Stimulated activated CD8-positive, alpha-beta memory T cell treated with anti-CD3 and anti-CD28 coated beads, Interleukin-12 subunit alpha, Interleukin-12 subunit beta, amount 100 ng/mL, for 24 hours (primary cell): ENCODE measurements around the gene HEPHL1.
"Not testable (repeated sequence)": the region's sequence is repeated elsewhere in the genome, so short reads cannot be mapped to it uniquely, and the experiment has no call there.

ENCODE experiments used
- DNase-seq: peaks from one replicate; pipeline ENCODE4 v3.0.0-alpha.2; 2020; ENCODE audit errors: extremely low read depth

HEPHL1 gene

GRCh38 chr11:94089341-94089740, 68.2 kb downstream of the HEPHL1 start:
- DNase-seq, result no peak

DNA sequence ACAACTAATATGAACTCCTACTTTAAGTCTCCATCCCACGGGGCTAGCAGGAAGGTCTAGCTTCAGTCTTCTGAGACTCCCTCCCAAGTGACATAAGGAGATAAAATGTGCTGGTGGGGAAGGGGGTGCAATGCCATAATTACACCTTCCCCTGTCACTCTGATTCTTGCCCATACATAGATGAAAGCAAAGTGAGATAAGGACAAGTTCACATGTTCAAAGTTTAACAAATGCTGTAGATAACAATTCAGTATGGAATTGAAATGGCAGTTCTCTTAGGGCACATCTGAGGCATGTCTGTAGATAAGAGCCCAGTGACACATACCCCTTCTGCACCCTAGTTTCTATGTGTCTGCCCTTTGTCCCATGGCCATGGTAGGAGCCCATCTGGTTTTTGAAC, 69.2 kb downstream of the HEPHL1 start:
- no peak for DNase-seq

- no peak for DNase-seq
These were observed 69.9 kb downstream of the HEPHL1 start for GRCh38 chr11:94091091-94091490.

- no peak for DNase-seq
These were observed 79.1 kb downstream of the HEPHL1 start for GRCh38 chr11:94100253-94100652.

- DNase-seq, result no peak
These were observed 82.3 kb downstream of the HEPHL1 start for GRCh38 chr11:94103471-94103870.

DNA sequence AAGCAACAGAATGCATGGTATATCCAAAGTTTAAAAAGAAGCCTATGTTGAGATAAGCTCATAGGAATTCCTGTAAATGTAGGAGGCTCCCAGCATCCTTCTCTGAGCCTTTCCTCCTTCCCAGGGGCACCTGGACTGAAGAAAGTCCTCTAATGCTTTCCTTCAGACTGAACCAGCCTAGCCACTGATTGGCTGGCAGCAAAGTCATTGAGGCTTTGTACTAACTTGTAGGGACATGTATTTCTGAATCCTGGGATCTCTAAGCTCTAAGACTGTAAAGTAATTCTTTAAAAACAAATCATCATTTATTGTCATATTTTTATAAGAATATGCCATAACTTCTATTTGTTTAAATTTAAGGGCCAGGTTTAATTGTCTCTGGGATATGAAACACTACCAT, 83.6 kb downstream of the HEPHL1 start:
- DNase-seq, result no peak

GRCh38 chr11:94106716-94107115, 85.6 kb downstream of the HEPHL1 start:
- DNase-seq, result no peak

- DNase-seq, result no peak
These were observed 86.2 kb downstream of the HEPHL1 start for GRCh38 chr11:94107363-94107762.

DNA sequence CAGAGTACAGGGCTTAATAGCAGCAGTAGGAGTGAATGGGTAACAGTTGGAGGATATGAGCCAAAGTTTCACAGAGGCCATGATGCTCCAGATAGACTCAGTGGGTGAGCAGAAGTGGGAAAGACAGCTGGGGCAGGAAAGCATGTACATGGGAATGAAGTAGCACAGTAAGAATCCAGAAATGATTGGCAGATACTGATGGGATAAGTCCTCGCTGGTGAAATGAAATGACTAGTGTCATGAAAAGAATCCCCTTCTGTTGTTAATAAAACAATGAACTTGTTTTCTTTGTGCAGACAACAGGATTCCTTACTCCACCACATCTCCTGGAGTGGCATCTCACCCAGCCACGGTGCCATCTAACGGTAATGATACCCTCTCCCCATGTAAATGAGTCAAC, 90.1 kb downstream of the HEPHL1 start:
- no peak for DNase-seq

DNA sequence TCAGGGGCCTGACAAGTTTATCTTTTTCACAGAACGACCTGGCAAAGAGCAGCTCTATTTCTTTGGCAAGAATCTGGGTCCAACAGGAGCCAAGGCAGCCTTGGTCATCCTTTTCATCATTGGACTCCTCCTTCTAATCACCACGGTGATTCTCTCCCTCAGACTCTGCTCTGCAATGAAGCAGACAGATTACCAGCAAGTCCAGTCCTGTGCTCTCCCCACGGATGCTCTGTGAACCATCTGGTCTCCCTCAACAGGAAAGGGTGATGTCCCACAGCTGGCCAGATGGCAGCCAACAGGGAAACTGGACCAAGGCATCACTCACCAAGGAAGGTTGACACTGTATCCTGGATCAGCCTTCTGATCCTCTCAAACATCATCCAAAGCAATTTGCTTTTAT, 90.5 kb downstream of the HEPHL1 start:
- no peak for DNase-seq

GRCh38 chr11:94112206-94112953, 91.2 kb downstream of the HEPHL1 start:
- no peak for DNase-seq

GRCh38 chr11:94117197-94117574, 96.0 kb downstream of the HEPHL1 start:
- DNase-seq, result no peak

GRCh38 chr11:94117871-94118270, 96.7 kb downstream of the HEPHL1 start:
- no peak for DNase-seq

DNA sequence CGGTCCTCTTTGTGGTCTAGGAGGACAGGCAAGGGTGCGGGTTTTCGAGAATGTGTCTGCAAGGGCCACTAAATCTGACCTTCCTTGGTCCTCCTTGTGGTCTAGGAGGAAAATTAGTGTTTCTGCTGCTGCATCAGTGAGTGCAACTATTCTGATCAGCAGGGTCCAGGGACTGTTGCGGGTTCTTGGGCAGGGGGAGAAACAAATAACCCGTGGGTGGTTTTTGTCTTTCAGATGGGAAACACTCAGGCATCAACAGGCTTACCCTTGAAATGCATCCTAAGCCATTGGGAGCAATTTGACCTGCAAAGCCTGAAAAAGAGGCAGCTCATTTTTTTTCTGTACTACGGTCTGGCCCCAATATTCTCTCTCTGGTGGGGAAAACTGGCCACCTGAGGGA, 98.5 kb downstream of the HEPHL1 start:
- not testable (repeated sequence) for DNase-seq

DNA sequence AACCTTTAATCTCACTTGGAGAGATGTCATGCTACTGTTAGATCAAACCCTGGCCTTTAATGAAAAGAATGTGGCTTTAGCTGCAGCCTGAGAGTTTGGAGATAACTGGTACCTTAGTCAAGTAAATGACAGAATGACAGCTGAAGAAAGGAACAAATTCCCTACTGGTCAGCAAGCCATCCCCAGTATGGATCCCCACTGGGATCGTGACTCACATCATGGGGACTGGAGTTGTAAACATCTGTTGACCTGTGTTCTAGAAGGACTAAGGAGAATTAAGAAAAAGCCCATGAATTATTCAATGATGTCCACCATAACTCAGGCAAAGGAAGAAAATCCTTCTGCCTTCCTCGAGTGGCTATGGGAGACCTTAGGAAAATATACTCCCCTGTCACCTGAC, 99.4 kb downstream of the HEPHL1 start:
- DNase-seq, result not testable (repeated sequence)

DNA sequence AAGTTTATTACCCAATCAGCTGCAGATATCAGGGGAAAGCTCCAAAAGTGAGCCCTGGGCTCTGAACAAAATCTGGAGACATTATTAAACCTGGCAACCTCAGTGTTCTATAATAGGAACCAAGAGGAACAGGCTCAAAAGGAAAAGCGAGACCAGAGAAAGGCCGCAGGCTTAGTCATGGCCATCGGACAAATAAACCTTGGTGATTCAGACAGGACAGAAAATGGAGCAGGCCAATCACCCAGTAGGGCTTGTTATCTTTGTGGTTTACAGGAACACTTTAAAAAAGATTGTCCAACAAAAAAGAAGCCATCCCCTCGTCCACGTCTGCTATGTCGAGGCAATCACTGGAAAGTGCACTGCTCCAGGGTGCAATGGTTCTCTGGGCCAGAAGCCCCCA, 99.8 kb downstream of the HEPHL1 start:
- DNase-seq, result no peak

GRCh38 chr11:94125407-94126115, 104.4 kb downstream of the HEPHL1 start:
- DNase-seq, result no peak

DNA sequence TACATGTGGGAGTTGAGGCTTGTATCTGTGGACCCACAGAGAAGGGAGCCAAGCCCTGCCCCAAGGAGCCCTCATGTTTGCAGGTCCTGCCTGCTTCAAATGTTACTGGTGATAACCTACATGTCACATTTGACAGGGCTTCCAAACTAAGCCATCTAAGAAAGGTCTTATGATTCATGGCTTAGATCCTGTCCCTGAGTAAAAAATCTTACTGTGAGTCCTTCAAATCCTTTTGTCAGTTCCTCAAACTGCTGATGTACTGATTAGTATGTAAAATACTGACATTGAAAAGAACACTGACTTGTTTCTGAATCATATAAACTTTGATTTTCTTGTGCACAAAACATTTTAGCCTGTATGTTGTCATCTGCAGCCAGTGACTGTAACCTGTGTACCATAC, 106.5 kb downstream of the HEPHL1 start:
- DNase-seq, result no peak

DNA sequence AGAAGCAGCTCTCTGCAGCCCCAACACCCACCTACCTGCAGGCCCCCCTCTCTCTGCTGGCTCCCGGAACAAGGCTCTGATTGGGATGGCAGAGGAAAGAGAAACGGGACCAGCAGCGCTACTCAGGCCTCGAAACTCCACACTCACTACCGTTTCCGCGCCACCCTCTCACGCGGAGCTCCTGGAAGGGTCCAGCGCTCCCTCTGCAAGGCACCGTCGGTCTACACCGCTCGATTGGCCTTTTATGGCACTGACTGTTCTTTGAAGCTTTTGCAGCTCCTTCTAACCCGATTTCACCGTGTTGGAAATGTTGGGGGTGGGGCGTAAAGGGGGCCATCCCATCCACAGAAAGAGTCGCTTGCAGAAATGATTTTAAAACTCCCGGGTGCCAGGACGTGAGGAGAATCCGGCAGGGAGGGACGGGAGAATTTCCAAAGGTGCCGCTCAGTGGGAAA, 107.2 kb downstream of the HEPHL1 start:
- DNase-seq, result no peak

- no peak for DNase-seq
These were observed 107.8 kb downstream of the HEPHL1 start, which contains the start of gene PANX1 for GRCh38 chr11:94128746-94129511. TSS of gene PANX1 (plus strand) at chr11:94128841. CDS start at chr11:94129313, 472 bp downstream.

DNA sequence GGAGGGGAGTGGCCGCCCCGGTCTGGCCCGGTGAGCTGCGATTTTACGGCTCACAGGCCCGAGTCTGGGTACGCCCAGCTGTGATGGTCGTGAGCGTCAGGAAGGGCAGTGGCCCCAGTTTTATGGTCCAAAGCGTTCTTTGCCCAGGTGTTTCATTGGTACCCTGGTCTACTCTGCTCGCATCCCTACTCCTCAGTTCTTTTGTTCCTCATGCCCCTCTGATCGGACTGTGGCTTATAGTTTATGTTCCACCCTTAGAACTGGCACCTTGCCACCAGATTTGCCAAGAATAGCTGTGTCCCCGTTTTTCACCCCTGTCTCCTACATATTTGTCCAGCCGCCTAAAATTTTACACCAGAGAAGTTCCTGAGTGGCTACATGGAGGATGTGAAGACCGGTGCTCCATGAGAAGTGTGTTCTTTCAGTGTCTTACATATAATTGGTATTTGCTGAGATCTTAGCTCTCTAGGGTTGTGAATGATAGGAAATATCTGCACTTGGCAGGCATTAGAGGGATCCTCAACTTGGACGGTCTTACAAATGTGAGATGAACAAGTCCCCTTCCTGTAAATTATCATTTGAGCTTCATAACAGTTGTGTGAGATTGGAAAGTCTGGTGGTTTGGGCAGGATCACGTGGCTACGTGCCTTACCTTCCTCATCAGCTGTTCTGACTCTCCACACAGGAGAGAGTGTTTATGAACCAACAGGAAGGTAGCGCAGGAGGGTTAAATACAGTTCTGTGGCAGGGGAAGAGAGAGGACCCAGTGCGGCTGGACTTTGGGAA, 108.6 kb downstream of the HEPHL1 start:
- no peak for DNase-seq
